H9 (cell line): ENCODE measurements around the gene ARHGAP22. TPM values are rescaled to one million over a fixed set of nuclear protein-coding genes. Genes with fewer than 3 reads are reported as not detected.
A peak's percentile ranks its signal among the peaks of the same experiment; 100 is the strongest.

Experiments used
- DNase-seq: peaks from one replicate; pipeline ENCODE4 v3.0.0-alpha.2; 2017
- H2AFZ ChIP-seq: one replicate; pipeline ENCODE4 v1.6.1; 2013; ENCODE audit warnings: mild to moderate bottlenecking, low read length, control low read depth, moderate library complexity
- H2AK5ac ChIP-seq: 2 replicates; pipeline ENCODE4 v1.6.1; 2013; ENCODE audit warnings: low read length, control low read depth, mixed read lengths; ENCODE audit not compliant: insufficient read length
- H2BK120ac ChIP-seq: one replicate; pipeline ENCODE4 v1.6.1; 2013; ENCODE audit warnings: low read depth, mild to moderate bottlenecking, low read length, control low read depth, inconsistent platforms; ENCODE audit not compliant: poor library complexity, severe bottlenecking
- H2BK12ac ChIP-seq: 2 replicates; pipeline ENCODE4 v1.6.1; 2013; ENCODE audit warnings: low read length, control low read depth, mixed read lengths, low read depth; ENCODE audit not compliant: insufficient read length
- H2BK15ac ChIP-seq: 2 replicates; pipeline ENCODE4 v1.6.1; 2013; ENCODE audit warnings: low read depth, low read length, control low read depth
- H2BK20ac ChIP-seq: one replicate; pipeline ENCODE4 v1.6.1; 2013; ENCODE audit warnings: low read depth, mild to moderate bottlenecking, low read length, control low read depth, inconsistent platforms; ENCODE audit not compliant: poor library complexity, severe bottlenecking
- H2BK5ac ChIP-seq: 2 replicates; pipeline ENCODE4 v1.6.1; 2013; ENCODE audit warnings: low read length, control low read depth, mixed read lengths; ENCODE audit not compliant: insufficient read length
- H3K14ac ChIP-seq: 2 replicates; pipeline ENCODE4 v1.6.1; 2013; ENCODE audit warnings: low read length, control low read depth; ENCODE audit not compliant: insufficient read depth
- H3K18ac ChIP-seq: 2 replicates; pipeline ENCODE4 v1.6.1; 2013; ENCODE audit warnings: low read depth, mild to moderate bottlenecking, mixed read lengths, low read length, control low read depth; ENCODE audit not compliant: insufficient read length
- H3K23ac ChIP-seq: 2 replicates; pipeline ENCODE4 v1.6.1; 2013; ENCODE audit warnings: low read length, control low read depth, mixed read lengths, low read depth; ENCODE audit not compliant: insufficient read length
- H3K23me2 ChIP-seq: 2 replicates; pipeline ENCODE4 v1.6.1; 2013; ENCODE audit warnings: low read depth, mild to moderate bottlenecking, mixed read lengths, low read length, control low read depth; ENCODE audit not compliant: insufficient read length, poor library complexity, severe bottlenecking
- H3K27ac ChIP-seq: 2 replicates; pipeline ENCODE4 v1.5.1; 2013; ENCODE audit warnings: low read length, control low read depth, mixed read lengths, low read depth; ENCODE audit not compliant: insufficient read length
- H3K27me3 ChIP-seq: 2 replicates; pipeline ENCODE4 v1.6.1; 2013; ENCODE audit warnings: low read length, control low read depth, inconsistent platforms; ENCODE audit not compliant: insufficient read depth
- H3K4ac ChIP-seq: 2 replicates; pipeline ENCODE4 v1.6.1; 2013; ENCODE audit warnings: low read depth, mild to moderate bottlenecking, control low read depth, inconsistent platforms, low read length, moderate library complexity
- H3K4me1 ChIP-seq: 2 replicates; pipeline ENCODE4 v1.6.1; 2013; ENCODE audit warnings: low read length, control low read depth, inconsistent platforms; ENCODE audit not compliant: insufficient read depth
- H3K4me2 ChIP-seq: 2 replicates; pipeline ENCODE4 v1.6.1; 2013; ENCODE audit warnings: low read length, control low read depth, mixed read lengths; ENCODE audit not compliant: insufficient read length, insufficient read depth
- H3K56ac ChIP-seq: 2 replicates; pipeline ENCODE4 v1.6.1; 2013; ENCODE audit warnings: low read depth, mild to moderate bottlenecking, mixed read lengths, low read length, control low read depth; ENCODE audit not compliant: insufficient read length
- H3K79me1 ChIP-seq: 2 replicates; pipeline ENCODE4 v1.6.1; 2013; ENCODE audit warnings: low read depth, mild to moderate bottlenecking, moderate library complexity, low read length, control low read depth, inconsistent platforms; ENCODE audit not compliant: insufficient read depth, poor library complexity, severe bottlenecking
- H3K79me2 ChIP-seq: 2 replicates; pipeline ENCODE4 v1.6.1; 2013; ENCODE audit warnings: low read length, control low read depth, inconsistent platforms; ENCODE audit not compliant: insufficient read depth
- H3K9ac ChIP-seq: 2 replicates; pipeline ENCODE4 v1.6.1; 2013; ENCODE audit warnings: low read length, control low read depth, mixed read lengths; ENCODE audit not compliant: insufficient read length; ENCODE audit errors: extremely low read depth
- H3K9me3 ChIP-seq: one replicate; pipeline ENCODE4 v1.6.1; 2013; ENCODE audit warnings: low read depth, low read length, inconsistent platforms; ENCODE audit not compliant: control insufficient read depth
- H3T11ph ChIP-seq: one replicate; pipeline ENCODE4 v1.6.1; 2013; ENCODE audit warnings: mild to moderate bottlenecking, low read length, control low read depth, inconsistent platforms
- H4K20me1 ChIP-seq: one replicate; pipeline ENCODE4 v1.6.1; 2013; ENCODE audit not compliant: control insufficient read depth, insufficient read length, insufficient read depth
- H4K5ac ChIP-seq: 2 replicates; pipeline ENCODE4 v1.6.1; 2013; ENCODE audit warnings: low read depth, mild to moderate bottlenecking, mixed read lengths, low read length, control low read depth; ENCODE audit not compliant: insufficient read length
- H4K8ac ChIP-seq: replicated peaks from 2 replicates; pipeline ENCODE4 v1.6.1; 2013; ENCODE audit warnings: low read length, control low read depth, mixed read lengths, low read depth; ENCODE audit not compliant: insufficient read length
- H4K91ac ChIP-seq: 2 replicates; pipeline ENCODE4 v1.6.1; 2013; ENCODE audit warnings: low read depth, mild to moderate bottlenecking, moderate library complexity, mixed read lengths, low read length, control low read depth; ENCODE audit not compliant: insufficient read length
- H3K27ac Mint-ChIP-seq, 3 experiments: 2 replicates in 2 of 3; 3 replicates in 1 of 3; pipeline ENCODE4 v1.8.0; 2020 to 2021; ENCODE audit warnings: mixed read lengths in 3 of 3, mild to moderate bottlenecking in 1 of 3, moderate library complexity in 1 of 3
- H3K27me3 Mint-ChIP-seq: 2 replicates; pipeline ENCODE4 v1.8.0; 2021; ENCODE audit warnings: low read depth, mild to moderate bottlenecking, moderate library complexity, mixed read lengths
- H3K36me3 Mint-ChIP-seq, 3 experiments: 2 replicates in 2 of 3; 3 replicates in 1 of 3; pipeline ENCODE4 v1.8.0; 2020 to 2021; ENCODE audit warnings: low read depth in 3 of 3, mixed read lengths in 3 of 3; ENCODE audit not compliant: insufficient read depth in 1 of 3
- H3K4me1 Mint-ChIP-seq, 2 experiments: 2 replicates each; pipeline ENCODE4 v1.8.0; 2020; ENCODE audit warnings: mixed read lengths in 2 of 2
- H3K4me3 Mint-ChIP-seq, 2 experiments: 2 replicates in 1 of 2; 3 replicates in 1 of 2; pipeline ENCODE4 v1.8.0; 2020 to 2021; ENCODE audit warnings: mild to moderate bottlenecking in 2 of 2, mixed read lengths in 2 of 2, moderate library complexity in 1 of 2
- H3K9me3 Mint-ChIP-seq, 2 experiments: 2 replicates in 1 of 2; 3 replicates in 1 of 2; pipeline ENCODE4 v1.8.0; 2020; ENCODE audit warnings: mild to moderate bottlenecking in 2 of 2, mixed read lengths in 2 of 2, moderate library complexity in 1 of 2
- CTCF ChIP-seq: fragments of 200-600 bp; sonication (generic); conservative IDR thresholded peaks from 3 replicates; pipeline ENCODE4 v1.8.0; 2021; ENCODE audit warnings: antibody characterized with exemption, mild to moderate bottlenecking
- WGBS: extraction: QIAGEN DNeasy Blood & Tissue Kit; methylation state at CpG from one replicate; pipeline ENCODE4 v1.1.7; 2013; ENCODE audit warnings: missing lambda C conversion rate, low lambda C conversion rate, mixed read lengths; ENCODE audit not compliant: insufficient read length; ENCODE audit errors: extremely low coverage; 5-methylcytosine and 5-hydroxymethylcytosine counted together
- total RNA-seq: library from RNA; stranded (reverse); gene quantifications from 2 replicates; pipeline ENCODE4 v1.2.1, GENCODE V29; 2021

ARHGAP22 gene
- total RNA-seq, 1 experiment from 2014 or later, result 7.4 TPM

DNA sequence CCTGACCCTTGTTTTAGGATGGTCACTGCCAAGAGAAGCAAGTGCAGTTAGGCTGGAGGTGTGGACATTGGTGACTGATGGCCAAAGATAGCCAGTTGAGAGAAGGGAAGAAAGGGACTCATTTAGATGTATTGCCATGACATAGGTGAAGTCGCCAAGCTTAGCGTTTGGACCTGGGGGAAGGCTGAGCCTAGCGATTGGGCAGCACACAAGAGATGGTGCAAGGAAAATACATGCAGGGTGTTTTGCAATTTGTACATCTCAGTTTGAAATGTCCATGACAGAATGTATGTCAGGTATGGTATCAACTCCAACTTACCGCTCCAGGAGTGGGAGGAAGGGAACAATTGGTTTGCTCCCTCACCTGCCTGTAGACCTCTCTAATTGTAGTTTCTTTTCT, 164.1 kb downstream of the ARHGAP22 start:
- Histone ChIP-seq H2BK20ac (no peak overlapping the region), H3K23me2 (no peaks in the 10 kb centered on the region), H3K56ac (no peak overlapping the region), H3K4me1 (no peaks in the 10 kb centered on the region), H4K5ac (no peak overlapping the region), H2AFZ (no peak overlapping the region), H3K79me1 (no peaks in the 10 kb centered on the region), H3K9me3 (no peaks in the 10 kb centered on the region), H3K9ac (no peak overlapping the region), H3K27ac (no peak overlapping the region), H4K8ac (no peak overlapping the region), H3T11ph (no peak overlapping the region), H2BK15ac (no peak overlapping the region), H3K27me3 (no peaks in the 10 kb centered on the region), H2BK5ac (no peak overlapping the region), H3K79me2 (no peaks in the 10 kb centered on the region), H4K20me1 (no peaks in the 10 kb centered on the region), H3K4ac (no peak overlapping the region), H3K18ac (no peak overlapping the region), H2AK5ac (no peak overlapping the region), H2BK12ac (no peak overlapping the region), H3K23ac (no peak overlapping the region), H3K4me2 (no peak overlapping the region), H2BK120ac (no peak overlapping the region), H3K14ac (no peak overlapping the region), H4K91ac (no peak overlapping the region)
- Mint-ChIP-seq H3K9me3 (no peaks in the 10 kb centered on the region), H3K27ac (no peak overlapping the region), H3K4me1 (peaks cover 21 to 22% of the 10 kb centered on the region in 2 experiments), H3K27me3 (no peaks in the 10 kb centered on the region), H3K4me3 (no peak overlapping the region), H3K36me3 (peaks cover 0 to 2% (median 0%) of the 10 kb centered on the region in 3 experiments; a peak in 1 of 7 replicates)
- DNase-seq, result peak; percentile 12
- no CpG with 5 or more reads among the region's 4 CpGs for WGBS
- TF ChIP-seq CTCF, result no peak
